GM12891 (cell line): ENCODE results near the gene MRPL53.

ENCODE experiments used
- PAX5 ChIP-seq: IDR thresholded peaks from 2 replicates; pipeline ENCODE4 v1.6.1; 2011; ENCODE audit warnings: low read length, moderate library complexity, mild to moderate bottlenecking; ENCODE audit not compliant: insufficient read depth, severe bottlenecking
- POLR2A ChIP-seq: IDR thresholded peaks from 2 replicates; pipeline ENCODE4 v1.6.1; 2011; ENCODE audit warnings: low read depth, low read length, control low read depth
- POLR2AphosphoS5 ChIP-seq: IDR thresholded peaks from 2 replicates; pipeline ENCODE4 v1.6.1; 2011; ENCODE audit warnings: low read depth, low read length, control low read depth
- TAF1 ChIP-seq: IDR thresholded peaks from 2 replicates; pipeline ENCODE4 v1.6.1; 2011; ENCODE audit warnings: low read depth, low read length, control low read depth

- no peak for TF ChIP-seq POLR2A
- TF ChIP-seq PAX5: no peak
- no peak for TF ChIP-seq POLR2AphosphoS5
- no peak for TF ChIP-seq TAF1
These were observed 13.7 kb upstream of the MRPL53 start for GRCh38 chr2:74486141-74486540.
